DMS53 (cell line): ENCODE measurements around the gene TIGD2.
A peak's percentile ranks its signal among the peaks of the same experiment; 100 is the strongest.
"Not testable (repeated sequence)": the region's sequence is repeated elsewhere in the genome, so short reads cannot be mapped to it uniquely, and the experiment has no call there.

ENCODE experiments used
- DNase-seq: peaks from one replicate; lab custom pipeline; 2025; lab: John Stamatoyannopoulos, UW

The TIGD2 gene

DNA sequence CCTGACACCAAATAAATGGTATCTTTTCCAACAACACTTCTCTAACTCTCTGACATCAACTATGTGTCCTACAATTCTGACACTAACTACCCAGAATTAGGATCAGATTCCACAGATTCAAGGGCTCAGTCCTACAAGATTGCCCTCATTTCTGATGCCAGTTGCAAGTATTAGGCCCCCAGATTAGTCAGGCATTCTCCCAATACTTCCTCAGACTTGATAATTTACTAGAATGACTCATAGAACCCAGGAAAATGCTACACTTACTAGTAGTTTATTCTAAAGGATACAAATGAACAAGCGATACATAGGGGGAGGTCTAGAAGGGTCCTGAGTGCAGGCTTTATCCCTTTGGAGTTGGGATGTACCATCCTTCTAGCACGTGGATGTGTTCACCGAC lies 8.5 kb downstream of the TIGD2 start:
- DNase-seq, result no peak

DNA sequence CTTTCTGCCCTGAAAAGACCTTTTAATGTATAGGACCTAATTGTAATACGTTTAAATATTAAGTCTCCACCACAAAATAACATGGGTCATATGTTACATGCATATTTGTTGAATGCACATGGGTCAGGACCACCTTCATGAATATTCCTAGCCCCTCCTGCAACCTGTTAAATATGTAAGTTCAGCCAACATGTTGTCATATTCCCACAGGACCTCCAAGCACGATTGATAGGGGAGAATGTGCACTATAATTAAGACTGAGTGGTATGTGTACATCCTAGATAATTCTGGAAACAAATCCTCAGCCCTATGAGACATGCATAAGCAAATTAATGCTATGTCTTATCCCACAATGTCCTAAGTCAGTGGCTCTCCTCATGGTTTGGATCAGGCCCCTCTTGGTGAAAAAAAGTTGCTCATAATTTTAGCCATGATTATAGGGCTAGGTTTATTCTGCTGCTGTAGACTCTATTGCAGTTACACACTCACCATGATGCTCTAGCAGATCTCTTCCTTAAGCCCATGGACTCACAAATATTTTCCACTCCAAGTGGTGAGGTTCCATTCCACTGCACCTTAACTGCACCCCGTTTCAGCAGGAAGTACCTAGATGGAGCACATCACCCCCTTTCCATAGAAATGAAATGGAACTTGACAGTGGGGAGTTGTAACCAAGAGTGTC lies 10.2 kb downstream of the TIGD2 start:
- no peak for DNase-seq

DNA sequence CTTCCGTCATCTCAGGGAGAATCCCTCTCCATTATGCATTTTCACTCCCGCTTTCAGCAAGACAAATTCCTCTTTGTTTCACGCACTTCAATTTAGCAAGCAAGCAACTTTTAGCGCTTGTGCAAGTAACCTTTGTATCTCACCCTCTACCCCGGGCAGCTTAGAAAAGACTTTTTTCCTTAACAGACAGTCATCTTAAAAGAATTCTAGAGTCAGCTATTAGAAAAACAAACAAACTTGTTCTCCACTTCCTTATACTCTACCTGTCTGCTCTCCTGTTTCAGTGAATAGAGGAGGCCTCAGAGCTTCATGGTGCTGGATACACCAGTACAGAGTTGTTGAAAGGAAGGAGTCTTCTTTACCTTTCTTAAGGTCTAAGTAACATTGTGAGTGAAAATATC lies 12.1 kb downstream of the TIGD2 start:
- DNase-seq, result peak; percentile 33

DNA sequence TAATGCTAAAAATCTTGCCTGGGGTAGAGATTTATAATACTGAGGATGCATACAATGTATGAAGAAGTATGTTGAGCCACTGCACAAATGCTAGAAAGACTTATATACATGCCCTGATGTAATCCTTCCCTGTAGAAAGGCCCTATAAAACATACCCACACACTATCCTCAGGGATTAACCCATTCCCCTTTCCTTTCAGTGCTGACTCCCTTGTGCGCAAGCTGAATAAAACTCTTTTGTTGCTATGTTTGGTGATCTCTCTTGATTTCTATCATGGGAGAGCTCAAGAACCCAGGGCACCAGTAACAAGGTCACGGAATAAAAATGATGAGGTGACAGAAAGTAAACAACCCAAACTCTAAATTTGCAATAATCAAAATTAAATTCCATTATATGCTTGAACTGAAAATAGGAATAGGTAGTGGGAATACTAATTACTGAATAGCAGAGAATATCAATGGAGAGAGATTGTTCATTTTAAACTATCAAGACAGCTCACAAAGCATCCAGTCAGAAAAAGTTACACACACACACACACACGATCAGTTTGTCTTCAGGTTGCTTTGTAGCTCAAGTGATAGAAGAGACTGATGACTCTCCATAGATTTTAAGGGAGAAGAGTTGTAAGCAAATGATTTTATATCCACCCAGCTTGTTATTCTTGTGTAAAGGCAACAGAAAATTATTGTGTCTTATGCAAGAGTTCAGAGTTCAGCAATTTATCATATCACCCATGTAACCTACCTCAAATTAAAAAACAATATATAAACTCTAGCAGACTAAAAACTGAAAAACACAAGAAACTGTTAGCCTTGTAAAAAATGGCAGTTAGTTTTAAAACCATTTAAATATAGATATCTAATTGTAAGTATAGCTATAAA lies 14.8 kb downstream of the TIGD2 start:
- no peak for DNase-seq

DNA sequence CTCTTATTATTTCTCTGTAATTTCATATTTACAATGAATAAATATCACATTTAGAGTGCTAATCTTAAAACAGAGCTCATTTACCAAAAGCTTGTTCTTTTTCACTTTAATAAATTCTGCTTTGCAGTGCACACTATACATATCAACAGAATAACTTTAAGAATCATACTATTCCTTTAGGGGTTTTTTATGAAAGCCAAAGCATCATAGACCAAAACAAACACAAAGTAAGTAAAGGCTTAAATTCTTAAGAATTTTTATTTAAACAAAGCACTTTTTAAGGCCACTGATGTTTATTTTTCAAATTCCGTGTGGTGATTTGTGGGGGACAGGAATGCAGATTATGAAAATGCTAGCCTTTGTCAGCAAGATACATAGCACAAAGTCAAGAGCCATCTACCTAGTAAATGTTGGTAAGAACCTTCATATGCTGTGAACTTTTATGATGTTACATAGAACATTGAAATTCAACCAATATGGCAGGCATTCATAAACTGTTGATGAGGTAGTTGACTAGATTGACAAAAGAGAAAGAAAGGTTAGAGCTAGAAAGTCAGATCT lies 17.8 kb downstream of the TIGD2 start:
- no peak for DNase-seq

DNA sequence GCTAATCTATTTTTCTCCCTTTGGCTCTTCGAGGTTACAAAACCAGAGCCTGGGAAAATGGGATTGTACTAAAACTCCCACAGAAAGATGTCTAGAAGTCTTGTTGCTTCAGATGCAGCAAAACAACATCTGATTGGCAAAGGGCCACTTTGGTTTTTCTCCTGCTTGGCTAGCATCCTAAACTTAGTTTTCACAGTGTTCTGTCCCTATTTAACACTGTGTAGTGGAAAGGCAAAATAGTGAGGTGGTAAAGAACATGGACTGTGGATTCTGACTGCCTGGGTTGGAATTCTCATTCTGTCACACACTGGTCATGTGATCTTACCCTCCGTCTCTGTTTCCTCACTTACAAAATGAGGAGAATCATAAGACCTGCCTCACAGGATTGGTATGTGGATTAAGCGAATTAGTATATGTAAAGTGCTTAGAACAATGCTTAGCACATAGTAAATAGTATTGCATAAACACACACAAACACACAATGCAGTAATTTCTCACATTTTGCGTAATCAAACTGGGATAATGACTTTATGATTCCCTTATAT lies 23.5 kb downstream of the TIGD2 start:
- no peak for DNase-seq

DNA sequence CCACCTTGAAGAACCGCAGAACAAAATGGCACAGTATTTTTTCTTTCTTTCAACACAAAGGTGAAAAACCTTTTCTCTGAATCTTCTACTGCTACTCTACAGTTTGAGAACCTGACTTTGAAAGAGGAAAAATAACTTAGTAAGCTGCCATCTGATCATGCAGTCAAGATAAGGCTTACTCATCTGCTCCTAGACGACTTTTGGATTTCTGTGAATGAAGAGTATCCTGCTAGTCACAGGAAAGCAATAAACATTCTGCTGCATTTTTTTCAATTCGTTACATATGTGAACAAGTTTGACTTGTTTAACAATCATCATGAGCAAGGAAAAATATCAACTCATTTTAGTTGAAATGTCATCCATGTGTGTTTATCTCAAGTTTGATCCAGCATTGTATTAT lies 25.2 kb downstream of the TIGD2 start:
- no peak for DNase-seq

DNA sequence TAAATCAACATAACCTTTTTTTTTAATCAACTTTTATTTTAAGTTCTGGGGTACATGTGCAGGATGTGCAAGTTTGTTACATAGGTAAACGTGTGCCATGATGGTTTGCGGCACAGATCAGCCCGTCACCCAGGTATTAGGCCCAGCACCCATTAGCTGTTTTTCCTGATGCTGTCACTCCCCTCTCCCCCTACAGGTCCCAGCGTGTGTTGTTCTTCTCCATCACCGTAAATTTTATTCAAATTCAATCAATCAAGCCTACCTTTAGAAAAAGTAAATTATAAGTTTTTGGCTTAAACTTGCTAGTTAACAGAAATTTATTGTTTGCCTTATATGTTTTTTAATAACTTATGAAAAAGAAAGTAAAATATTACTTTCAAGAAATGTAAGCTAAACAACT lies 25.9 kb downstream of the TIGD2 start:
- DNase-seq, result no peak

DNA sequence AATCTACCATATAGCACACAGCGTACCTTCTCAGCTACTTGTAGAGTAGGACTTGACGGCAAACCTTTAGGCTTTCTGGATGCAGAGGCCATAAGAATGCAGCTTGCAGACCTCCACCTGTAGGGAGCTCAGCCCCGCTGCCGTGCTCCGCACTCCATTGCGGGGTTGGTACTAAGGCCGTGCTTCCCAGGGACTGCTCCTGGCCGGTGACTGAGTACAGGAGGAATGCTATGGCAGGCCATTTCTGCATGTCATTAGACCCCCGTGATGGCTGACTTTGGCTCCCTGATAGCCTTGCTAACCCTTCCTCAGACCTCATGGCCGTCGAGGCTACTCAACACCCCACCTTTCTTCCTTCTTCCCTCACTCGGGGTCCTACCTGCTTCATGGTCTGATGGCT lies 26.4 kb downstream of the TIGD2 start:
- no peak for DNase-seq

DNA sequence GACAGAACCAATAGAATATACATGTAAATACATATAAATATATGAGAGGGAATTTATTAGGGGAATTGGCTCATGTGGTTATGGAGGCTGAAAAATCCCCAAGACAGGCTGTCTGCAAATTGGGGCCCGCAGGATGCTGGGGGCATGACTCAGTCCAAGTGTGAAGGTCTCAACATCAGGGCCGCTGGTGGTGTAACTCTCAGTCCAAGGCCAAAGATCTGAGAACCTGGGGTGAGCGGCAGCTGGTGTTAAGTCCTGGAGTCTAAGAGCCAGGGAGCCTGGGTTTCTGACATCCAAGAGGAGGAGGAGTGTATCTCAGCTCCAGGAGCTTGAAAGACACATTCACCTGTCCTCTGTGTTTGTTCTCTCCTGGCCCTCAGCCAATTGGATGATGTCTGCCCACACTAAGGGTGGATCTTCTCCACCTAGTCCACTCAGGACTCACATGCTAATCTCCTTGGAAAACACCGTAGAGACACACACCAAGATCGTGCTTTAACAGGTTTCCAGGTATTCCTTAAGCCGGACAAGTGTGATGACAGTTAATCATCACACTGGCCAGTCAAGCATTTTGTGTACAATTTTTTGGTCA lies 28.9 kb downstream of the TIGD2 start:
- DNase-seq, result peak; percentile 82

DNA sequence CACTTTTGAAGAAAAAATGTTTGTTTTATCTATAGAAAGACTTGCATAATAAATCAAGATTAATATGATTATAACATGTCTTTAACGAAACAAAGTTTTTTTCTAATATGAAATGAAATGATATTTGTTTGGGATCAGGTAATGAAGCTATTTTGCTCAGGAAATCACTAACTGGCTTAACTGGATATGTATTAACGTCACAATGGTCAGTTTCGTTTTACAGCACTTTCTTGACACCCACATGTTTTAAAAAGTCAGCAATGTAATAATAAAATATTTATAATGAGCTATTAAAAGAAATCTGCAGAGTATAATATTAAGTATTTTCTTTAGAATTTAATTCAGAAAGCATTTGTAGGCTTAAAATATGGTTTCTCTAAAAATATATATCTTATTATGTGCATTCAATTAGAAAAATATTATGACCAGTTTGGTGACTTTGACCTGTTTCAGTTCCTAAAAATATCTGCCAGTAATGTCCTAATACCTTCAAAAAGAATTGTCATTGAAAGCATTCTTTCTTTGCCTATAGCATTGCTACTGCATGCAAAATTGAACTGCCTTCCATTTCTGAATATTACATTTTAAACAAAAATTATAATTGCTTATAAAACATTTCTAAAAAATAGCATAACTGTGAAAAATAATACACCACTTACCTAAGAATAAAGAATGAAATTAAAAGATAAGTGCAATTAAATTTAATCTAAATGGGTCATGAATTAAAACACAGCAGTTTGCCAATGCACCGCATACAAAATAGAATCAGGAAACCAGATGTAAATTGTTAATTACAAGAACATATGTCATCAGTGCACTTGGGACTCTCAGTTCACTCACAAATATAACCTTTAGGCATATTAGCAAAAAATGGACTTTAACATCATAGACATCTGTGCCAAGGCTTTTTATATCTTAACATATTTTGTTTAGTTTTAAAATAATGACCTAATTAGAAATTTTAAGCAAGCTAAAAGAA lies 31.6 kb downstream of the TIGD2 start:
- no peak for DNase-seq

DNA sequence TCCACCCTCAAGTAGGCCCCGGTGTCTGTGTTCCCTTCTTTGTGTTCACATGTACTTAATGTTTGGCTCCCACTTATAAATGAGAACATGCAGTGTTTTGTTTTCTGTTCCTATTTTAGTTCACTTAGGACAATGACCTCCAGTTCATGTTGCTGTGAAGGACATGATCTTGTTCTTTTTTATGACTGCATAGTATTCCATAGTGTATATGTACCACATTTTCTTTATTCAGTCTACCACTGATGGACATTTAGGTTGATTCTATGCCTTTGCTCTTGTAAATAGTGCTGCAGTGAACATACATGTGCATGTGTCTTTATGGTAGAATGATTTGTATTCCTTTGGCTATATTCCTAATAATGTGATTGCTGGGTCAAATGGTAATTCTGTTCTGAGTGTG lies 33.3 kb downstream of the TIGD2 start:
- not testable (repeated sequence) for DNase-seq

DNA sequence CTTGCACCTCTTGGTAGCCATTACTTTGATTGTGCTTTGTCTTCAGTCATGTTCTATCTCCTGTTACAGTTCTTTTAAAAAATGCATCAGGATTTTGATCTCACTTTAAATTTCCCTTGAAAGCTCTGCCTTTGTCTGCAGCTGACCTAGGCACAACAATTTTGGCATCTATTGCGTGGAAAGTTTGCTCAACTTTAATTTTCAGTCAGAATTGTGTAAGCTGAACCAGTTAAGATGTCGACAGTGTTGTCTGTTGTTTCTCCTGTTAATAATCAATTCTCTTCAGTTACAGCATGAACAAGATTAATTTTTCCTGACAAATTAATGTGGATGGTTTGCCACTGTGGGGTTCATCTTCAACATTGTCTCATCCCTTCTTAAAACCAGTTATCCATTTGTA lies 34.9 kb downstream of the TIGD2 start:
- DNase-seq, result no peak

DNA sequence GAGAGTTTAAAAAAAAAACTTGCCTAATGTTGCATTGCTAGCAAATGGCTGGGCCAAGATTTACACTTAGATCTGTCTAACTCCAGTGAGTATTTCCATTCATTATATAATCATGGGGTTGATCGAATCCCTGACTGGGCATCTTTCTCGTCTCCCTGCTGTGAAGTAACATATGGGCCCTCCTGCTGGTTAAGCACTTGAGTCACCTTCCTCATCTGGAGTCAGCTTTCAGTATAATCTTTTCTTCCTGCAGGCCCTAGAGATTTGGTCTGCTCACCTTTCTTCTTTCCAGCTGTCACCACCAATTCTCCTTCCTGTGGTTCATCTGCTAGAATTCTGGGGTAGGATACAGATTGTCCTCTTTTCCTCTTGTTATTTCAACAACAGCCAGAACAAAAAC lies 41.6 kb downstream of the TIGD2 start:
- DNase-seq, result peak; percentile 36

DNA sequence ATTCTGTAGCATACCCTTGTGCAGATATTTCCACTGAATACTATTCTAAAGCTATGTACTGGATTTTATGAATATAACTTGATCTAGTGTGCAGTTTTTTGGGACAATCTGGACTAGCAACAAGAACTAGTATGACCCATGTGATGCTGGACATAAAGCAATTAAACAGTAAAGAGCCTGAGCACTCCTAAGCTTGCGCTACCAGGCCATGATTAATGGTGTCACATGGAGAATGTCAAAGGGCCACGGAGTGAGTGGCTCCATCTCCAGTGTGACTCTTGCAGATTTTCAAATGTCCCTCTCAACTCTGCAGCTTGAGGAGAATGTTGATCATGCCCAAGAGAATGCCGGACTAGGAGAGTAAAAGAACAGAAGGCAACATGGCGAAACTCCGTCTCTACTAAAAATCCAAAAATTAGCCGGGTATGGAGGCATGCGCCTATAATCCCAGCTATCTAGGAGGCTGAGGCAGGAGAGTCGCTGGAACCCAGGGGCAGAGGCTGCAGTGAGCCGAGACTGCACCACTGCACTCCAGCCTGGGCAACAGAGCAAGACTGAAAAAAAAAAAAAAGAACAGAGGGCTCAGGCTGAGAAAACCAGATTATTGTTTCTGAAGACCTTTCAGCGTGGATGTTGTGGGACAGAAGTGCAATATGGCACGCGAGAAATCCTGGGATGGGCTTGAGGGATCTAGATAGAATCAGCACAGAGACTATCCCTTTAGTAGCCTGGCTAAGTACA lies 45.0 kb downstream of the TIGD2 start:
- no peak for DNase-seq

DNA sequence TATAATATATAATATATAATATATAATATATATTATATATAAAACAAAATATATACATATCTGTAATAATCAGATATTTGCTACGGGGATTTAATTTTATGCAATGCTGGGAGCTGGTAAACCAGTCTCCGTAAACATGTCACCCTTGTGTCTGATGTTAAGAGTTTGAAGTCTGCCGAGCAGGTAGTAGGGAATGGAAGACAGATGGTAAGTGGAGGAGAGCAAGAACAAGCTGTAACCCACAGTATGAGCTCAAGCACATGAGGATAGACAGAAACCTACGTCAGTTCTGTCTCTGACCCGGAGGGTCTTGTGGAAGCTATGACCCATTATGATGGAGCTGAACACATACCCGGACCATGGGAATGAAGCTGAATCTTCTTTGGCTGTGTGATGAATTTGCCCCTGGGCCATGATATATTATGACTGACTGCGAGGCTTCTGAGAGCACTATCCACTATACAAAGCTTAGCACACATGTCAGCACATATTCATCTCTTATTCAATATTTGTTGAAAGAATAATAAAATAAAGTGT lies 46.2 kb downstream of the TIGD2 start:
- DNase-seq, result no peak

DNA sequence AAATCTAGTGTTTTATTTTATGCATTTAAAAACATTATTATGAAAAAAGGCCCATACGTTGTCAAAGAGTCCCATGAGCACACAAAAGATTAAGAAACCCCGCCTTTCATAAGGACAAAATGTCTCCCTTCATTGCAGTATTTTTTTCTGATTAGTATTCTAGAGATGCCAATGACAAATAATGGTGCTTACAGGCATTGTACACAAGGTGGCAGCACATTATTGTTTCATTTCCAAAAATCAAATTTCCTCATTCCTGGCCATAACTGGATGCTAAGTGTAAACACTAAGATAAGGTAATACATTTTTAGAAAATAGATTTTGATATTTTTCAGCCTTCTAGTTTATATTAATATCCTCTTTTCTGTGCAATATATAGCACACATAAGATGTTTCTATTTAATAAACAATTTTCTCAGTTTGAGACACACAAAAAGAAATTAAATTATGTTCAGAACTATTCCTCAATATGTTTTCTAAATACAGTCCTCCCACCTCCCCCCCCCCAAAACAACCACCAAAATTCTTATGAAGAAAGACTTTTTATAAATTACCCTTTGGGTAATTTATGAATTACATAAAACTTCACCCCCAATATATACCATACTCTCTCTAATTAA lies 47.7 kb downstream of the TIGD2 start:
- DNase-seq, result peak; percentile 60

DNA sequence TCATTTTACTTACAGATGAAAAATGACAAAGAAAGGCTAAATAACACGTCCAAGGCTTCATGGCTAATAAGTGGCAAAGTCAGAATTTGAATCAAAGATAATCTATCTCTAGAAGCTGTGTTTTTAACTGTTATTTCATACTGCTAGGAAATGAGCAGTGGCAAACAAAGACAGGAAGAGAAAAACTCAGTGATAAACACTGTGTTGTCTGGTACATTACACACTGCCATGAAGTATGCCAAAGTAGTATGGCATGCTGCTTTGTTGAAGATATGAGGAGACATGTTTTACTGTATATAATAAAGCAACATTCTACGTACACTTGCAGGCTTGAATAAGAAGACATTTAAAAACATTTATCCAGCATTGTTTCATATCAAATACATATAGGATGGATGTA lies 49.5 kb downstream of the TIGD2 start:
- no peak for DNase-seq

DNA sequence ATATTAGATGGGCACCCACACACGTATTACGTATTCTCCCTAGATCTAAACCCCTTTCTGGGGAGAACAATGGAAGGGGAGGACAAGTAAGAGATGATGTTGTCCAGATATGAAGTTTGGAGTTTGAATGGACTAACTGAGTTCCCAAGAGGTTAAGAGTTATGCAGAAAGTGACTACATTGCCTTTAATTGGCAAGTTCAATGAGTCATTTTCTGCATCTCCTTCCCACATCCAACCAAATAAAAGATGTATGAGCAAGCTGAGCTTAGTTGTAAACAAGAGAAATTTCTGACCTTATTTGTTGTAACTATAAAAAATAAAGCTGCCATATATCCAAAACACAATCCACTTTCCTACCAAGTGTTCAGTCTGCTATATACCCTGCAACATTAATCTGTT lies 50.5 kb downstream of the TIGD2 start:
- DNase-seq, result no peak

DNA sequence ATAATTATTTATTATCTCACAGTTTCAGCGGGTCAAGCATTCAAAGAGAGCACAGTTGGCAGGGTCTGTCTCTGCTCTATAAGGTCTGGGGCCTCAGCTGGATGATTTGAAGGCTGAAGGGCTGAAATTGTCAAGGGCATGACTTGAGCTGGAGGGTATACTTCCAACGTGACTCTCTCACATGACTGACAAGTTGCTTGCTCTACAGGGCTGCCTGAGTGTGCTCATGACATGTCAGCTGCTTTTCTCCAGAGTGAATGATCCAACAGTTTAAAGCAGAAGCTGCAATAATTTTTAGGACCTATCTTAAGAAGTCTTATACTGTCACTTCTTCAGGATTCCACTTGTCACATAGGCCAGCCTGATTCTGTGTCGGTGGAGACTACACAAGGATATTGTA lies 51.2 kb downstream of the TIGD2 start:
- DNase-seq, result peak; percentile 27
